ENCODE data around the gene NEURL1. TPM values are rescaled to one million over a fixed set of nuclear protein-coding genes. Genes with fewer than 3 reads are reported as not detected.

NEURL1 gene
- total RNA-seq, 2 experiments from 2014 or later, result 0.47 TPM; not detected in 1

DNA sequence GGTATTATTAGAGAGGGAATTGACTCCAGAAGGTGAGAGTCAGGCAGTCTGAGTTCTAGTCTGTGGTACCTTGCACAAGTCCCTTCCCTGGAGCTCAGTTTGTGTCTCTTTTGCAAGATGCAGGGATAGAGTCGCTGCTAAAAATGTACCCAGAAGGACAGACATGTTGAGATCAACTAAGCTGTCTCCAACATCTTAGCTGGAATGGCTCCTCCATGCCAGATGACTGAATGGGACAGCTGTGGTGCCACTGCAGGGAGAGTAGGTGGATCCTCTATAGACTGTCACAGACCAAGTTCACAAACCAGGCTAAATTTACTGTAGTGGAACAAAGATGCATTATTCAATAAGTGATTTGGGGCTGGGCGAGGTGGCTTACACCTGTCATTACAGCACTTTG is 120.1 kb downstream of the NEURL1 start:
- CTCF ChIA-PET (ENCODE audit: unreplicated experiment), result interaction anchor here (0.6 kb wide), 2 partner anchors 65 to 68 kb away, joined by 3 to 9 read pairs; no protein-coding TSS in a partner anchor

DNA sequence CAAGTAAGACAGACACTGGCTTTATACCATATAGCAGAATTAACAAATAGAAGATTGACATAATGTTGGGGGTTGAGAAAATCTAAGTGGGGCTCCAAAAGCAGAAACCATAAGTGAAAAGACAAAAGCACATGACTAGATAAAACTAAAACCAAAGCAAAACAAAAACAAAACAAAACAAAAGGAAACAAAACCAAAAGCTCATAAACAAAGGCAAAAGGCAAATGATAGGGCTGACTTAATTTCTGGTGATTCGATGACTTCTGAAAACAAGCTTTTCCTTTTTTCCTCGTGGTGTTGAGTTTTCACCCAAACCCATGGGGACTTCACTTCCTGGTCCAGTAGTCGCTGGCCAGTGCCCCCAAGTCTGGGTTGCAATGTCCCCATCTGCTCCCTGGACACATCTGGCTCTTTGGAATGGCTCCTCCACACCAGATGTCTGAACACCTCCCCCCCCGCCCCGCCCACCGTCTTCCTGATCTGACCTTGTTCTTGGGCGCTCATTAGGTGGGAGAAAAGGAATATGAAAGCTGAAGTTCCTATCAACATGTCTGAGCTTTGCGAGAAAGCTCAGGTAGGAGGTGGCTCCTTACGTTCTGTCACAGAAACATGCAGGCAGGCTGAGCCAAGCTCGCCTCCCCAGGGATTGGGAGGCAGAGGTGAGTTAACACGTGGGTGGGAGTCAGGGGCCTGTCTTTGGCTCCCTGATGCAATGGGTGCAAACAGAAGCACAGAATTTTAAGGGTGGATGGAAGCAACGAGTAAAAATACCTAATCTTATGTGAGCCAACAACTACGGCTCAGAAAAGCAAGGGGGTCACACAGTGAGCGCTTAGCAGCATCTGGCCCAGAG is 121.0 kb downstream of the NEURL1 start:
- H3K79me2 ChIP-seq (ENCODE audit: insufficient read depth, low read depth, low read length), result no peaks in the 10 kb centered on the region
- POLR2A ChIA-PET, result interaction anchor here (0.6 kb wide), 2 partner anchors 29 to 646 kb away, joined by 4 to 5 read pairs; no protein-coding TSS in a partner anchor
- no peaks in the 10 kb centered on the region for H3K9me3 ChIP-seq (ENCODE audit: low read length)
- CTCF ChIA-PET (ENCODE audit: unreplicated experiment), result interaction anchor here (0.6 kb wide), 1 partner anchor 69 kb away, joined by 9 read pairs; no protein-coding TSS in a partner anchor
- no peak for TF ChIP-seq EZH2phosphoT487 (IDR thresholded peaks at IDR 0.05; ENCODE audit: borderline replicate concordance, low read depth, low read length)
- TF ChIP-seq, protein P1, sequence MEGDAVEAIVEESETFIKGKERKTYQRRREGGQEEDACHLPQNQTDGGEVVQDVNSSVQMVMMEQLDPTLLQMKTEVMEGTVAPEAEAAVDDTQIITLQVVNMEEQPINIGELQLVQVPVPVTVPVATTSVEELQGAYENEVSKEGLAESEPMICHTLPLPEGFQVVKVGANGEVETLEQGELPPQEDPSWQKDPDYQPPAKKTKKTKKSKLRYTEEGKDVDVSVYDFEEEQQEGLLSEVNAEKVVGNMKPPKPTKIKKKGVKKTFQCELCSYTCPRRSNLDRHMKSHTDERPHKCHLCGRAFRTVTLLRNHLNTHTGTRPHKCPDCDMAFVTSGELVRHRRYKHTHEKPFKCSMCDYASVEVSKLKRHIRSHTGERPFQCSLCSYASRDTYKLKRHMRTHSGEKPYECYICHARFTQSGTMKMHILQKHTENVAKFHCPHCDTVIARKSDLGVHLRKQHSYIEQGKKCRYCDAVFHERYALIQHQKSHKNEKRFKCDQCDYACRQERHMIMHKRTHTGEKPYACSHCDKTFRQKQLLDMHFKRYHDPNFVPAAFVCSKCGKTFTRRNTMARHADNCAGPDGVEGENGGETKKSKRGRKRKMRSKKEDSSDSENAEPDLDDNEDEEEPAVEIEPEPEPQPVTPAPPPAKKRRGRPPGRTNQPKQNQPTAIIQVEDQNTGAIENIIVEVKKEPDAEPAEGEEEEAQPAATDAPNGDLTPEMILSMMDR (conservative IDR thresholded peaks at IDR 0.05; ENCODE audit: low read length), result no peak
- no peak overlapping the region for H3K4me2 ChIP-seq (ENCODE audit: low read length)
- no peaks in the 10 kb centered on the region for H4K20me1 ChIP-seq (ENCODE audit: insufficient read depth, low read length)
- no peak overlapping the region for H3K4me3 ChIP-seq (ENCODE audit: low read depth, low read length, poor library complexity, severe bottlenecking)
- no peak overlapping the region for H2AFZ ChIP-seq (ENCODE audit: low read length)
- intact Hi-C loops (cut with micrococcal nuclease; ENCODE audit: unreplicated experiment), result no loop called here
- no peaks in the 10 kb centered on the region for H3K36me3 ChIP-seq (ENCODE audit: insufficient read depth, low read length)
- no peak overlapping the region for H3K27ac ChIP-seq (ENCODE audit: low read depth, low read length, poor library complexity, severe bottlenecking)
- H3K4me1 ChIP-seq (ENCODE audit: insufficient read depth, low read length, poor library complexity, severe bottlenecking), result no peaks in the 10 kb centered on the region
- BruUV-seq (replicated peaks), result no TSS peak
- DNase-seq (ENCODE audit: low spot score), result no peak
- no peaks in the 10 kb centered on the region for H3K9me2 ChIP-seq (ENCODE audit: insufficient read depth, low read length)

More for the DNA sequence above, 120.1 kb downstream of the NEURL1 start:
- H3K4me3 ChIP-seq (ENCODE audit: low read depth, low read length, poor library complexity, severe bottlenecking), result no peak overlapping the region
- H3K4me2 ChIP-seq (ENCODE audit: low read length), result no peak overlapping the region
- no peak overlapping the region for H3K27ac ChIP-seq (ENCODE audit: low read depth, low read length, poor library complexity, severe bottlenecking)
- TF ChIP-seq, protein P1 (conservative IDR thresholded peaks at IDR 0.05; ENCODE audit: low read length), result no peak
- TF ChIP-seq EZH2phosphoT487 (IDR thresholded peaks at IDR 0.05; ENCODE audit: borderline replicate concordance, low read depth, low read length), result no peak
- H3K9me2 ChIP-seq (ENCODE audit: insufficient read depth, low read length), result no peaks in the 10 kb centered on the region
- H3K36me3 ChIP-seq (ENCODE audit: insufficient read depth, low read length), result no peaks in the 10 kb centered on the region
- no peaks in the 10 kb centered on the region for H3K4me1 ChIP-seq (ENCODE audit: insufficient read depth, low read length, poor library complexity, severe bottlenecking)
- H2AFZ ChIP-seq (ENCODE audit: low read length), result no peak overlapping the region
- H4K20me1 ChIP-seq (ENCODE audit: insufficient read depth, low read length), result no peaks in the 10 kb centered on the region
- no TSS peak for BruUV-seq (replicated peaks)
- H3K9me3 ChIP-seq (ENCODE audit: low read length), result no peaks in the 10 kb centered on the region
- no peak for DNase-seq (ENCODE audit: low spot score)
- intact Hi-C loops (cut with micrococcal nuclease; ENCODE audit: unreplicated experiment), result no loop called here
- no peaks in the 10 kb centered on the region for H3K79me2 ChIP-seq (ENCODE audit: insufficient read depth, low read depth, low read length)
- POLR2A ChIA-PET, result interaction anchor here (1.6 kb wide), 1 partner anchor 9 kb away, joined by 4 read pairs; no protein-coding TSS in a partner anchor
